Duodenal mucosa (tissue), 2 donors: ENCODE measurements around the gene RBP3.

Source experiments
- H3K27ac ChIP-seq: one replicate; pipeline ENCODE4 v1.7.0; 2013; ENCODE audit warnings: low read depth, low read length
- H3K27me3 ChIP-seq, 2 donors: one replicate each; pipeline ENCODE4 v1.7.0; 2013; ENCODE audit warnings: low read length in 2 of 2, control low read depth in 1 of 2; ENCODE audit not compliant: insufficient read depth in 2 of 2, control insufficient read depth in 1 of 2
- H3K36me3 ChIP-seq, 2 donors: one replicate each; pipeline ENCODE4 v1.7.0; 2013; ENCODE audit warnings: low read length in 2 of 2, control low read depth in 1 of 2; ENCODE audit not compliant: insufficient read depth in 2 of 2, control insufficient read depth in 1 of 2
- H3K4me1 ChIP-seq, 2 donors: one replicate each; pipeline ENCODE4 v1.7.0; 2013; ENCODE audit warnings: low read length in 2 of 2, control low read depth in 1 of 2; ENCODE audit not compliant: insufficient read depth in 2 of 2, control insufficient read depth in 1 of 2
- H3K4me3 ChIP-seq, 2 donors: one replicate each; pipeline ENCODE4 v1.7.0; 2013; ENCODE audit warnings: low read length in 2 of 2, low read depth in 1 of 2
- H3K9ac ChIP-seq, 2 donors: one replicate each; pipeline ENCODE4 v1.7.0; 2013; ENCODE audit warnings: low read length in 2 of 2, low read depth in 1 of 2
- H3K9me3 ChIP-seq, 2 donors: one replicate each; pipeline ENCODE4 v1.7.0; 2013; ENCODE audit warnings: low read length in 2 of 2, control low read depth in 1 of 2; ENCODE audit not compliant: control insufficient read depth in 1 of 2

RBP3 gene

GRCh38 chr10:47354900-47355299, 6.7 kb downstream of the RBP3 start:
- H3K27me3 ChIP-seq, result no peaks in the 10 kb centered on the region
- no peaks in the 10 kb centered on the region for H3K9me3 ChIP-seq
- H3K27ac ChIP-seq, result no peak overlapping the region
- H3K4me3 ChIP-seq, result no peak overlapping the region
- H3K36me3 ChIP-seq, result no peaks in the 10 kb centered on the region
- no peak overlapping the region for H3K9ac ChIP-seq
- no peaks in the 10 kb centered on the region for H3K4me1 ChIP-seq

- Histone ChIP-seq H3K9ac (no peak overlapping the region), H3K27me3 (no peaks in the 10 kb centered on the region), H3K4me1 (no peaks in the 10 kb centered on the region), H3K36me3 (no peaks in the 10 kb centered on the region), H3K4me3 (no peak overlapping the region), H3K27ac (no peak overlapping the region), H3K9me3 (no peaks in the 10 kb centered on the region)
Measured at GRCh38 chr10:47356708-47357107, 8.5 kb downstream of the RBP3 start.

- Histone ChIP-seq H3K36me3 (no peaks in the 10 kb centered on the region), H3K4me1 (no peaks in the 10 kb centered on the region), H3K9ac (no peak overlapping the region), H3K4me3 (no peak overlapping the region), H3K27me3 (no peaks in the 10 kb centered on the region), H3K27ac (no peak overlapping the region), H3K9me3 (no peaks in the 10 kb centered on the region)
Measured at GRCh38 chr10:47357131-47357582, 9.0 kb downstream of the RBP3 start.

- Histone ChIP-seq H3K9me3 (no peaks in the 10 kb centered on the region), H3K4me3 (no peak overlapping the region), H3K27me3 (no peaks in the 10 kb centered on the region), H3K36me3 (no peaks in the 10 kb centered on the region), H3K4me1 (no peaks in the 10 kb centered on the region), H3K9ac (no peak overlapping the region), H3K27ac (no peak overlapping the region)
Measured at GRCh38 chr10:47357911-47358310, 9.7 kb downstream of the RBP3 start.

- no peak overlapping the region for H3K4me3 ChIP-seq
- H3K36me3 ChIP-seq, result no peaks in the 10 kb centered on the region
- no peak overlapping the region for H3K27ac ChIP-seq
- no peak overlapping the region for H3K9ac ChIP-seq
- H3K27me3 ChIP-seq, result no peaks in the 10 kb centered on the region
- no peaks in the 10 kb centered on the region for H3K9me3 ChIP-seq
- peaks cover 0 to 2% of the 10 kb centered on the region in 2 donors for H3K4me1 ChIP-seq
Measured at GRCh38 chr10:47358457-47358856, 10.3 kb downstream of the RBP3 start.

- Histone ChIP-seq H3K4me3 (no peak overlapping the region), H3K27ac (no peak overlapping the region), H3K9ac (no peak overlapping the region), H3K36me3 (no peaks in the 10 kb centered on the region), H3K9me3 (no peaks in the 10 kb centered on the region), H3K27me3 (no peaks in the 10 kb centered on the region), H3K4me1 (peaks cover under 1 to 7% of the 10 kb centered on the region in 2 donors)
Measured at GRCh38 chr10:47359101-47359500, 10.9 kb downstream of the RBP3 start.

GRCh38 chr10:47359626-47360418, 11.7 kb downstream of the RBP3 start:
- Histone ChIP-seq H3K4me1 (peaks cover 8 to 12% of the 10 kb centered on the region in 2 donors), H3K27me3 (peaks cover 0 to 3% of the 10 kb centered on the region in 2 donors)

GRCh38 chr10:47360419-47361040, 12.4 kb downstream of the RBP3 start:
- no peaks in the 10 kb centered on the region for H3K36me3 ChIP-seq
- no peak overlapping the region for H3K4me3 ChIP-seq
- peaks cover 8 to 12% of the 10 kb centered on the region in 2 donors for H3K4me1 ChIP-seq
- H3K27me3 ChIP-seq, result peaks cover 0 to 3% of the 10 kb centered on the region in 2 donors
- no peaks in the 10 kb centered on the region for H3K9me3 ChIP-seq
- H3K9ac ChIP-seq, result no peak overlapping the region
- H3K27ac ChIP-seq, result no peak overlapping the region

More at GRCh38 chr10:47359626-47360418, 11.7 kb downstream of the RBP3 start:
- Histone ChIP-seq H3K36me3 (no peaks in the 10 kb centered on the region), H3K27ac (no peak overlapping the region), H3K9ac (no peak overlapping the region), H3K4me3 (no peak overlapping the region), H3K9me3 (no peaks in the 10 kb centered on the region)

- peaks cover 8 to 12% of the 10 kb centered on the region in 2 donors for H3K4me1 ChIP-seq
- H3K36me3 ChIP-seq, result no peaks in the 10 kb centered on the region
- no peaks in the 10 kb centered on the region for H3K9me3 ChIP-seq
- no peak overlapping the region for H3K9ac ChIP-seq
- peaks cover 0 to 3% of the 10 kb centered on the region in 2 donors for H3K27me3 ChIP-seq
- no peak overlapping the region for H3K4me3 ChIP-seq
- no peak overlapping the region for H3K27ac ChIP-seq
Measured at GRCh38 chr10:47361293-47361692, 13.1 kb downstream of the RBP3 start.

- no peaks in the 10 kb centered on the region for H3K9me3 ChIP-seq
- no peak overlapping the region for H3K4me3 ChIP-seq
Measured at GRCh38 chr10:47362199-47362598, 14.0 kb downstream of the RBP3 start.

More at GRCh38 chr10:47362199-47362598, 14.0 kb downstream of the RBP3 start:
- Histone ChIP-seq H3K9ac (no peak overlapping the region), H3K36me3 (peaks cover 0 to 5% of the 10 kb centered on the region in 2 donors), H3K27me3 (peaks cover 0 to 3% of the 10 kb centered on the region in 2 donors), H3K4me1 (peaks cover 8 to 12% of the 10 kb centered on the region in 2 donors), H3K27ac (no peak overlapping the region)
